M059J (cell line): ENCODE results near the gene OTX1. TPM values are rescaled to one million over a fixed set of nuclear protein-coding genes. Genes with fewer than 3 reads are reported as not detected.
"Not testable (repeated sequence)": the region's sequence is repeated elsewhere in the genome, so short reads cannot be mapped to it uniquely, and the experiment has no call there.

Experiments used
- DNase-seq: peaks from one replicate; pipeline ENCODE4 v3.0.0-alpha.2; 2012; ENCODE audit warnings: low read depth
- total RNA-seq: library from RNA; depleted of rRNA; stranded (reverse); fragments of >200 nt; shearing (Covaris generic); gene quantifications from 2 replicates; pipeline ENCODE4 v1.2.3, GENCODE V29; 2014

The OTX1 gene
- total RNA-seq, 1 experiment from 2014 or later: 0.59 TPM

GRCh38 chr2:63058921-63059792 lies 8.5 kb downstream of the OTX1 start:
- DNase-seq: no peak

- DNase-seq: no peak
Observed at GRCh38 chr2:63059793-63060471, 9.3 kb downstream of the OTX1 start.

DNA sequence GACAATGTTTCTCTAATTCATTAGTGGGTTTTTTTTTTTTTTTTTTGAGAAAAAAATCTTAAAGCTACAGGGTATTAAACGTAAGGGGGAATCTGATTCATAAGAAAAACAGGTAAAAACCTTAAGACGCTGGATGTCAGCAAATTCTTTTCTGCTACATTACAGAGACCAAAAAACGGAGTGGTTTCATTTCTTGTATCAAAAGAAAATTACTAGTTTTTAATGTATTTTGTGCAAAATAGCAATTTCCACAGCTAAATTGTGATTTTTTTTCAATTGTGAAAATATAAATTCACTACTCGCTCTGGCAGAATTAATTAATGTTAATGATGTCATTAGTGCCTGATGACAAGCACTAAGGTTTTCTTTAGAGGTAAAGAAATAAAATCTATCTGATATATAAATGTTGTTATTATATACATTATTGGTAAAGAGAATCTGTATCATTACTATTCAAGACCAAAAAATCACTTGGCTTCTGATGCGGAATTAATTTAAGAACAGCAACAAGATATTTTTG lies 9.9 kb downstream of the OTX1 start:
- no peak for DNase-seq

DNA sequence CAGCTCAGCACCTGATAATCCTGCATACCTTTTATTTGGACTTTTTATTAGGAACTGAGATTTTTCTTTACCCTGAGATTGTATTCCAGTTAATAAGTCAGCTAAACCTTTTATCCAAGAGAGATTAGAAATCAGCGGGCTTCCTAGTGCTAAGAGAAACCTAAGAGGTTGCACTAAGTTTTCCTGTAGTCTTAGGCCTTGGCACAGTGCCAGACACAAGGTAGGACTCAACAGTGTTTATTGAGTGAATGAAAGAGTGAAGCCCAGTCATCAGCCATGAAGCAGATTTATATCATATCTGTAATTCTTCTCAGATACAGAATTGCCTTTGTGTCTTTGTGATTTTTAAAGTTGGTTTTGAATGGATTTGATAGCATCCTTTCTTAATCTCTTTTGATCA lies 13.6 kb downstream of the OTX1 start:
- peak; percentile 12 for DNase-seq

DNA sequence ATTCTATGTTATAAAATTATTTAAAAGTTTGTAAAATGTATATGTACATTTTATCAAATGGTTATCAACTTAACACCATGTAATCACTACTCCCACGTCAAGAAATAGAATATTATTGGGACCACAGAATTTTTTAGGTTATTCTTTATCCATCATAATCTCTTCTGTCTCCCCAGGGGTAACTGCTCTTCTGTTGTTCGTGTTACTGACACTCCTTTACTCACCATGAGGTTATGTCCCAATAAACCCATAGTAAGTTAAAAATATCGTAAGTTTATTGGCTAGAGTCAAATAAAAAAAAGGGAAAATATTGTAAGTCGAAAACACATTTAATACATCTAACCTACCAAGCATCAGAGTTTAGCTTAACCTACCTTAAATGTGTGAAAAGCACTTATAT lies 14.0 kb downstream of the OTX1 start:
- DNase-seq: no peak

DNA sequence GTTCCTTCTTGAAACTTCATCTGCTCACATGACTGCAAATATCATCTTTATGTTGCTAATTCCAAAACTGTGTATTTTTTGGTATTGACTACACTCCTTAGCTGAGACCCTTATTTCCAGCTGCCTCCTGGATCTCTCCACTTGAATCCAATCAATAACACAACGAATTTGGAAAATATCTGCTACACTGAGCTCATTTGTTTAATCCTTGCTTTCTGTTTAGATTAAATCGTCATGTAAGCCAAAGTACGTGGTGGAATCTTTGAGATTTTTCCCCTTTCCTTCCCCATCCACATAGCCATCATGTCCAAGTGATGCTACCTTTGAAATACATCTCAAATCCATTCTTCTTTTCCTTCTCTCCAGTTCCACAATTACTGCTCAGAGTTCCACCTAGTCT lies 15.6 kb downstream of the OTX1 start:
- DNase-seq: no peak

GRCh38 chr2:63066838-63067237 lies 16.2 kb downstream of the OTX1 start:
- no peak for DNase-seq

- DNase-seq: no peak
Observed at GRCh38 chr2:63071664-63072063, 21.0 kb downstream of the OTX1 start.

DNA sequence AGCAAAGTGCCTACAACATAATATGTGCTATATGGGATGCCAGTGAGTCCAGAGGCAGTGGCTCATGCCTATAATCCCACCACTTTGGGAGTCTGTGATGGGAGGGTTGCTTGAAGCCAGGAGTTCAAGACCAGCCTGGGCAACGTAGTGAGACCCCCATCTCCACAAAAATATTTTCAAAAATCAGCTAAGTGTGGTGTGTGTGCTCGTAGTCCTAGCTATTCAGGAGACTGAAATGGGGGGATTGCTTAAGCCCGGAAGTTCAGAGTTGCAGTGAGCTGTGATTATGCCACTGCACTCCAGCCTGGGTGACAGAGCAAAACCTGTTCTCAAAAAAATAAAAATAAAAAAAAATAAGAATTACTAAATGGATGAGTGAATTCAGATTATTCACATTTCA lies 23.4 kb downstream of the OTX1 start:
- no peak for DNase-seq

DNA sequence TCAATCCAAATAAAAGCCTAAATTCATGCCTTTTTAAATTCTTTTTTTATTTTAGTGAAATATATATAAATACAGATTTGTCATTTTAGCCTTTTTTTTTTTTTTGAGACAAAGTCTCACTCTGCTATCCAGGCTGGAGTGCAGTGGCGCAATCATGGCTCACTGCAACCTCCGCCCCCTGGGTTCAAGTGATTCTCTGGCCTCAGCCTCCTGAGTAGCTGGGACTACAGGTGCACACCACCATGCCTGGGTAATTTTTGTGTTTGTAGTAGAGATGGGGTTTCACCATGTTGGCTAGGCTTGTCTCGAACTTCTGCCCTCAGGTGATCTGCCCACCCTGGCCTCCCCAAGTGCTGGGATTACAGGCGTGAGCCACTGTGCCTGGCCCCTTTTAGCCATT lies 23.8 kb downstream of the OTX1 start:
- DNase-seq: not testable (repeated sequence)

GRCh38 chr2:63078852-63079606 lies 28.4 kb downstream of the OTX1 start:
- peak; percentile 20 for DNase-seq

- DNase-seq: peak; percentile 12
Observed at GRCh38 chr2:63081404-63081803, 30.8 kb downstream of the OTX1 start.

- DNase-seq: no peak
Observed at GRCh38 chr2:63086687-63087086, 36.1 kb downstream of the OTX1 start.

DNA sequence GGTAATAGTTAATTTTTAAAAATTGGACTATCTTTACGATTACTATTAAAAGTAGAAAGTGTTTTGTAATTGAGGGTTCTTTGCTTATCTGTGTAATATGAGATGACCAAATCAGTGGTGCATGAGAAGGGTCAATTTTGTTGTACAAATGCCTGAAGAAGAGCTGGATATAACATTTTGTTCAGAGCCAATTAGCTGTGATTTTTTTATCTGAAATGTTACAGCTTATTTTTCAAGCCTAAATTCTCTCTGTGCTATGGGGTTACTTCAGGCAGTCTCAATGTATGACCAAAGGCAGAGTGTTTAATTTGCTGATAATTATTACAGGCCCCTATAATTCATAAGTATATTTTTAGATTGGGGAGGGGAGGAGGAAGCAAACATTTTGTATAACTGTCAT lies 41.8 kb downstream of the OTX1 start:
- DNase-seq: no peak

GRCh38 chr2:63092857-63093256 lies 42.2 kb downstream of the OTX1 start:
- no peak for DNase-seq

DNA sequence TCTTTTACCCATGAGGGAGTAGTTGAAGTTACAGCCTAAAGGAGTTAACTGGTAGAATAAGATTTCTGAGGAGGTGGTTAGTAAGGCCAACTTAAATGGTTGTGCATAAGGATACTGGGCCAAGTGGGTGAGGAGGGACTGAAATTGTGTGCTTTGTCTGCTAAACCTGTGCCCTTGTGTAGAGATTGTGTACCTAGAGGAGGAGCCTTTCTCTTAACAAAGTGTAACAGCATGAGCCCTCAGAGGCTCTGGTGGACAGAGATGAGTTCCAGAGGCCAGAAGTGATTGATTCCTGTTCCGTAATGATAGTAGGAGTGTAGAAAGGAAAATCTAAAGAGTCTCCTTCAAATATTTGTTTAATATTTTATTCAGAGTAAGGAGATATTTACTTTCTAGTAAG lies 42.9 kb downstream of the OTX1 start:
- no peak for DNase-seq

- no peak for DNase-seq
Observed at GRCh38 chr2:63096491-63096890, 45.9 kb downstream of the OTX1 start.

- no peak for DNase-seq
Observed at GRCh38 chr2:63099032-63099431, 48.4 kb downstream of the OTX1 start.

GRCh38 chr2:63101954-63102353 lies 51.3 kb downstream of the OTX1 start:
- no peak for DNase-seq

DNA sequence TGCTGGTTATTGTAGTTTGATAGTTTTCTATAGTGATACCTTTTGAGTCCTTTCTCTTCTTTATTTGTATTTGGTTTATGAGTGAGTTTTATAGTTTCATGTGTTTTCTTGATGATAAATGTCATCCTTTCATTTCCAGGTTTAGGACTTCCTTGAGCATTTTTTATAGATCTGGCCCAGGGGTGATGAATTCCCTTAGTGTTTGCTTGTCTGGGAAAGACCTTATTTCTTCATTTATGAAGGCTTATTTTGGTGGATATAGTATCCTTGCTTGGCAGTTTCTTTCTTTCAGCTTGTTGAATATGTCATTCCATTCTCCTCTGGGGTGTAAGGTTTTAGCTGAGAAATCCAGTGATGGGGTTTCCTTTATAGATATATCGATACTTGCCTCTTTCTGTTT lies 53.9 kb downstream of the OTX1 start:
- DNase-seq: no peak
